Measurements from ENCODE around the gene ZNF532.

DNA sequence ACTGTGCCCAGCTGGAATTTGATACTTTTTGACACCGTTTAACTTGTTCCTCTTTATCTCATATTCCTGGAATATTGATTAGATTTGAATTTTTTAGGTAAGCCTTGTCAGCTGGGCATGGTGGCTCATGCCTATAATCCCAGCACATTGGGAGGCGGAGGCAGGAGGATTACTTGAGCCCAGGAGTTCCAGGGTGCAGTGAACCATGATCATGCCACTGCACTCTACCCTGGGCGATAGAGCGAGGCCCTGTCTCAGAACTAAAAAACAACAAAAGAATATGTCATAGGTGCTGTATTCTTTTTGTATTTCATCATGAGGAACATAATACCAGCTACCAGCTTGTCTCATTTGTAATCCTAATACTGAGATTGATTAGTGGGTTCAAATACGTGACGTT, 90.3 kb downstream of the ZNF532 start:
- TF ChIP-seq YY1 (IDR thresholded peaks at IDR 0.05; ENCODE audit: insufficient read depth, insufficient read length) (no peak), ZNF274 (IDR thresholded peaks at IDR 0.05; ENCODE audit: low read depth, low read length) (no peak)

Measured in NT2/D1 (cell line).